Lower leg skin (tissue), 4 donors: ENCODE measurements around the gene OR1K1. TPM values are rescaled to one million over a fixed set of nuclear protein-coding genes. Genes with fewer than 3 reads are reported as not detected.
"Not testable (repeated sequence)": the region's sequence is repeated elsewhere in the genome, so short reads cannot be mapped to it uniquely, and the experiment has no call there.

ENCODE experiments used
- DNase-seq, 2 donors: peaks; one replicate each; pipeline ENCODE4 v3.0.0-alpha.2; 2019; ENCODE audit warnings: low spot score in 2 of 2
- H3K4me3 ChIP-seq: fragments of 200-600 bp; sonication (generic); 2 replicates; pipeline ENCODE4 v1.5.1; 2017; ENCODE audit warnings: mild to moderate bottlenecking, low read depth; ENCODE audit not compliant: poor library complexity, severe bottlenecking
- POLR2A ChIP-seq, 2 donors: fragments of 450-650 bp; IDR thresholded peaks; one replicate each; pipeline ENCODE4 v1.6.1; 2016 to 2017; ENCODE audit warnings: antibody characterized with exemption in 2 of 2, mild to moderate bottlenecking in 1 of 2, moderate library complexity in 1 of 2
- WGBS, 2 donors: methylation state at CpG; one replicate each; pipeline ENCODE4 v1.1.5; 2018; 5-methylcytosine and 5-hydroxymethylcytosine counted together
- intact Hi-C: fragments of 100-400 bp; cut with DNase I; formaldehyde crosslinking; loops from one replicate; pipeline ENCODE4 v1.15.0; 2023; ENCODE audit warnings: low total_unique reads
- total RNA-seq, 4 donors: library from RNA; depleted of rRNA; stranded (reverse); fragments of >200 nt; gene quantifications; one replicate each; pipeline ENCODE4 v1.1.0, GENCODE V29; 2016
- TF ChIP-seq, protein P1 (sequence below), 3 donors: fragments of 450-650 bp; IDR thresholded peaks; one replicate each; pipeline ENCODE4 v1.5.1; 2016; ENCODE audit warnings: antibody characterized with exemption in 3 of 3, mild to moderate bottlenecking in 3 of 3, moderate library complexity in 2 of 3

The OR1K1 gene
- total RNA-seq, 4 donors from 2014 or later: 0.66 TPM; not detected in 3

GRCh38 chr9:122837266-122837850 lies 37.4 kb downstream of the OR1K1 start:
- H3K4me3 ChIP-seq: no peak overlapping the region
- peak in 1 of 2 donors; percentile 29 for DNase-seq
- no peak for TF ChIP-seq POLR2A (IDR thresholded peaks at IDR 0.05)
- TF ChIP-seq, protein P1, sequence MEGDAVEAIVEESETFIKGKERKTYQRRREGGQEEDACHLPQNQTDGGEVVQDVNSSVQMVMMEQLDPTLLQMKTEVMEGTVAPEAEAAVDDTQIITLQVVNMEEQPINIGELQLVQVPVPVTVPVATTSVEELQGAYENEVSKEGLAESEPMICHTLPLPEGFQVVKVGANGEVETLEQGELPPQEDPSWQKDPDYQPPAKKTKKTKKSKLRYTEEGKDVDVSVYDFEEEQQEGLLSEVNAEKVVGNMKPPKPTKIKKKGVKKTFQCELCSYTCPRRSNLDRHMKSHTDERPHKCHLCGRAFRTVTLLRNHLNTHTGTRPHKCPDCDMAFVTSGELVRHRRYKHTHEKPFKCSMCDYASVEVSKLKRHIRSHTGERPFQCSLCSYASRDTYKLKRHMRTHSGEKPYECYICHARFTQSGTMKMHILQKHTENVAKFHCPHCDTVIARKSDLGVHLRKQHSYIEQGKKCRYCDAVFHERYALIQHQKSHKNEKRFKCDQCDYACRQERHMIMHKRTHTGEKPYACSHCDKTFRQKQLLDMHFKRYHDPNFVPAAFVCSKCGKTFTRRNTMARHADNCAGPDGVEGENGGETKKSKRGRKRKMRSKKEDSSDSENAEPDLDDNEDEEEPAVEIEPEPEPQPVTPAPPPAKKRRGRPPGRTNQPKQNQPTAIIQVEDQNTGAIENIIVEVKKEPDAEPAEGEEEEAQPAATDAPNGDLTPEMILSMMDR (IDR thresholded peaks at IDR 0.05): no peak
- WGBS, 2 donors: 92 to 97% methylated on average over 14 of the region's 14 CpGs
- intact Hi-C loops: no loop called here

GRCh38 chr9:122838441-122838840 lies 38.5 kb downstream of the OR1K1 start:
- H3K4me3 ChIP-seq, intact Hi-C loops, DNase-seq: not testable (repeated sequence)
- WGBS, 2 donors: 72 to 96% methylated on average over 2 to 3 of the region's 3 CpGs

DNA sequence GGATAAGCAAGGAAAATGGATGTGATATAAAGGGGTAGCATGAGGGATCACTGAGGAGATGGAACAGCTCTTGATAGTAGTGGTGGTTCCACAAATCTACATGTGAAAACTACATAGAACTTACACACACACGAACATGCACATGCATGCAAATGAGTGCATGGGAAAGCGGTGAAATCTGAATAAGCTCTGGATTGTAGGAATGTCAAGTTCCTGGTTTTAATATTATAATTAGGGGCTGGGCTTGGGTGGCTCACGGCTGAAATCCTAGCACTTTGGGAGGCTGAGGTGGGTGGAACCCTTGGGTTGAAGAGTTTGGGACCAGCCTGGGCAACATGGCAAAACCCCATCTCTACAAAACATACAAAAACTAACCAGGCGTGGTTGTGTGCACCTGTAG lies 41.6 kb downstream of the OR1K1 start:
- WGBS, 2 donors: 67 to 72% methylated on average over 4 of the region's 4 CpGs
- TF ChIP-seq, protein P1 (IDR thresholded peaks at IDR 0.05): no peak
- TF ChIP-seq POLR2A (IDR thresholded peaks at IDR 0.05): no peak
- no peak for DNase-seq
- intact Hi-C loops: no loop called here
- H3K4me3 ChIP-seq: no peak overlapping the region

- no peak overlapping the region for H3K4me3 ChIP-seq
- 95 to 97% methylated on average over 1 of the region's 1 CpG for WGBS, 2 donors
- no peak for TF ChIP-seq POLR2A (IDR thresholded peaks at IDR 0.05)
- TF ChIP-seq, protein P1 (IDR thresholded peaks at IDR 0.05): no peak
- DNase-seq: no peak
- intact Hi-C loops: no loop called here
Observed at GRCh38 chr9:122844137-122844536, 44.2 kb downstream of the OR1K1 start.

- TF ChIP-seq, protein P1 (IDR thresholded peaks at IDR 0.05): no peak
- no peak for TF ChIP-seq POLR2A (IDR thresholded peaks at IDR 0.05)
- intact Hi-C loops: no loop called here
- H3K4me3 ChIP-seq: no peak overlapping the region
- WGBS, 2 donors: 76 to 79% methylated on average over 3 of the region's 3 CpGs
- no peak for DNase-seq
Observed at GRCh38 chr9:122845116-122845515, 45.2 kb downstream of the OR1K1 start.

DNA sequence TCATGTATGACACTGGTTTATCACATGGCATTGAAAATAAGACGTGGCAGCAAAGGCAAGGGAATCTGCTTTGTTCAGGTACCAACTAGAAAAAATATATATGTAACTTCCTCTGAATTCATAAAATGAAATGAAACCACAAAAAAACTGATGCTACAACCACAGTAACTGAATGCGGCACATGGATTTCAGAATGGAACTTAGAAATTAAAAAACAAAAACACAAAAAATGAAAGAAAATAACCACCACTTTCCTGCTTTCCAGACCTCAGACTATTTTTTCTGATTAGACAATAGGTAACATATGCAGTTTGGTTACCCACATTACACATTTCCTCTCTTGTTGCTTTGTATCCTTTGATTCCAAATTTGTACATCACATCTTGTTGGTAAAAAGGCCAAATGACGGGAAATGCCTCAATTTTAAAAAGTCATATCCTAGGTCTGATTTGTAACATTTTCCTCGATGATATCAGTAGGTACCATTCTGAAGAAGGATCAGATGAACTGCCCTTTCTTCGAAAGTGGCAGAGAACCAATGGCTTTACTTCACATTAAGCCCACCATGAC lies 46.5 kb downstream of the OR1K1 start:
- no peak for DNase-seq
- H3K4me3 ChIP-seq: no peak overlapping the region
- WGBS, 2 donors: 88 to 89% methylated on average over 5 of the region's 5 CpGs
- intact Hi-C loops: no loop called here
- TF ChIP-seq, protein P1 (IDR thresholded peaks at IDR 0.05): no peak
- no peak for TF ChIP-seq POLR2A (IDR thresholded peaks at IDR 0.05)
